ENCODE data around the gene CMIP.

The CMIP gene

GRCh38 chr16:81610144-81610842 is 165.7 kb downstream of the CMIP start:
- Histone ChIP-seq H2BK12ac (ENCODE audit: low read length in 2 of 2) (peak overlapping the region in 1 of 2 experiments; percentile 24), H3K9me3 (ENCODE audit: control insufficient read depth, low read length) (no peaks in the 10 kb centered on the region), H3K18ac (ENCODE audit: low read depth in 1 of 2, low read length in 2 of 2) (no peak overlapping the region), H4K91ac (ENCODE audit: low read length) (peak overlapping the region; percentile 34), H3K79me1 (replicated peaks; ENCODE audit: low read length, poor library complexity, severe bottlenecking) (peaks cover 39% of the 10 kb centered on the region), H3K27ac (ENCODE audit: low read length, poor library complexity, severe bottlenecking) (no peak overlapping the region), H3K4me3 (ENCODE audit: insufficient read depth in 1 of 2, low read depth in 1 of 2, low read length in 2 of 2) (peak overlapping the region; percentile 15 to 45), H3K4ac (ENCODE audit: low read depth in 1 of 2, low read length in 2 of 2) (no peak overlapping the region), H2BK120ac (ENCODE audit: low read depth, low read length) (no peak overlapping the region), H2BK15ac (ENCODE audit: low read depth, poor library complexity, severe bottlenecking) (no peak overlapping the region), H3K4me1 (ENCODE audit: control insufficient read depth, insufficient read depth, low read depth, low read length) (peaks cover 19% of the 10 kb centered on the region), H3K23ac (ENCODE audit: low read length in 2 of 2) (no peak overlapping the region), H3K36me3 (ENCODE audit: control insufficient read depth in 1 of 2, insufficient read depth in 2 of 2, low read depth in 1 of 2, low read length in 2 of 2) (peaks cover 0 to 33% of the 10 kb centered on the region in 2 experiments), H2AFZ (ENCODE audit: low read depth, low read length) (no peak overlapping the region), H4K8ac (ENCODE audit: low read length) (no peak overlapping the region), H3K4me2 (ENCODE audit: low read length, poor library complexity, severe bottlenecking) (no peak overlapping the region), H3K9ac (ENCODE audit: low read length) (peak overlapping the region; percentile 48), H2BK5ac (ENCODE audit: low read depth, low read length, poor library complexity, severe bottlenecking) (no peak overlapping the region), H2AK5ac (ENCODE audit: low read length, severe bottlenecking) (no peak overlapping the region), H3K14ac (ENCODE audit: low read length in 2 of 2) (peak overlapping the region in 1 of 2 experiments; percentile 44), H3K27me3 (ENCODE audit: control insufficient read depth in 1 of 2, insufficient read depth in 1 of 2, low read length in 2 of 2) (peaks cover 0 to 3% of the 10 kb centered on the region in 2 experiments)
- WGBS, result 54% methylated on average over 18 of the region's 26 CpGs
- DNase-seq, result peak; percentile 79

GRCh38 chr16:81610936-81611335 is 166.3 kb downstream of the CMIP start:
- Histone ChIP-seq H3K23ac (ENCODE audit: low read length in 2 of 2) (no peak overlapping the region), H3K4me1 (ENCODE audit: control insufficient read depth, insufficient read depth, low read depth, low read length) (peaks cover 17% of the 10 kb centered on the region), H3K27me3 (ENCODE audit: control insufficient read depth in 1 of 2, insufficient read depth in 1 of 2, low read length in 2 of 2) (peaks cover 0 to 3% of the 10 kb centered on the region in 2 experiments), H2AFZ (ENCODE audit: low read depth, low read length) (no peak overlapping the region), H4K8ac (ENCODE audit: low read length) (no peak overlapping the region), H3K9me3 (ENCODE audit: control insufficient read depth, low read length) (no peaks in the 10 kb centered on the region), H2BK12ac (ENCODE audit: low read length in 2 of 2) (no peak overlapping the region), H3K4me3 (ENCODE audit: insufficient read depth in 1 of 2, low read depth in 1 of 2, low read length in 2 of 2) (no peak overlapping the region), H2AK5ac (ENCODE audit: low read length, severe bottlenecking) (no peak overlapping the region), H3K4ac (ENCODE audit: low read depth in 1 of 2, low read length in 2 of 2) (no peak overlapping the region), H3K4me2 (ENCODE audit: low read length, poor library complexity, severe bottlenecking) (no peak overlapping the region), H3K9ac (ENCODE audit: low read length) (no peak overlapping the region), H3K18ac (ENCODE audit: low read depth in 1 of 2, low read length in 2 of 2) (no peak overlapping the region), H4K91ac (ENCODE audit: low read length) (no peak overlapping the region), H3K36me3 (ENCODE audit: control insufficient read depth in 1 of 2, insufficient read depth in 2 of 2, low read depth in 1 of 2, low read length in 2 of 2) (peaks cover 0 to 33% of the 10 kb centered on the region in 2 experiments), H3K79me1 (replicated peaks; ENCODE audit: low read length, poor library complexity, severe bottlenecking) (peaks cover 34% of the 10 kb centered on the region), H2BK5ac (ENCODE audit: low read depth, low read length, poor library complexity, severe bottlenecking) (no peak overlapping the region), H2BK120ac (ENCODE audit: low read depth, low read length) (no peak overlapping the region), H3K14ac (ENCODE audit: low read length in 2 of 2) (no peak overlapping the region), H3K27ac (ENCODE audit: low read length, poor library complexity, severe bottlenecking) (no peak overlapping the region), H2BK15ac (ENCODE audit: low read depth, poor library complexity, severe bottlenecking) (no peak overlapping the region)
- DNase-seq, result no peak
- 94% methylated on average over 10 of the region's 10 CpGs for WGBS

- H3K36me3 ChIP-seq (ENCODE audit: control insufficient read depth in 1 of 2, insufficient read depth in 2 of 2, low read depth in 1 of 2, low read length in 2 of 2), result peaks cover 0 to 36% of the 10 kb centered on the region in 2 experiments
- H2BK5ac ChIP-seq (ENCODE audit: low read depth, low read length, poor library complexity, severe bottlenecking), result no peak overlapping the region
- peaks cover 24% of the 10 kb centered on the region for H3K4me1 ChIP-seq (ENCODE audit: control insufficient read depth, insufficient read depth, low read depth, low read length)
- no peak overlapping the region for H2BK15ac ChIP-seq (ENCODE audit: low read depth, poor library complexity, severe bottlenecking)
- H3K4me2 ChIP-seq (ENCODE audit: low read length, poor library complexity, severe bottlenecking), result no peak overlapping the region
- no peak overlapping the region for H4K91ac ChIP-seq (ENCODE audit: low read length)
- no peaks in the 10 kb centered on the region for H3K9me3 ChIP-seq (ENCODE audit: control insufficient read depth, low read length)
- no peak overlapping the region for H2BK12ac ChIP-seq (ENCODE audit: low read length in 2 of 2)
- no peak overlapping the region for H3K27ac ChIP-seq (ENCODE audit: low read length, poor library complexity, severe bottlenecking)
- H2AFZ ChIP-seq (ENCODE audit: low read depth, low read length), result no peak overlapping the region
- 94% methylated on average over 5 of the region's 6 CpGs for WGBS
- H4K8ac ChIP-seq (ENCODE audit: low read length), result no peak overlapping the region
- H3K18ac ChIP-seq (ENCODE audit: low read depth in 1 of 2, low read length in 2 of 2), result no peak overlapping the region
- H3K14ac ChIP-seq (ENCODE audit: low read length in 2 of 2), result no peak overlapping the region
- H2BK120ac ChIP-seq (ENCODE audit: low read depth, low read length), result no peak overlapping the region
- no peak overlapping the region for H3K9ac ChIP-seq (ENCODE audit: low read length)
- H3K4ac ChIP-seq (ENCODE audit: low read depth in 1 of 2, low read length in 2 of 2), result no peak overlapping the region
- no peak overlapping the region for H3K4me3 ChIP-seq (ENCODE audit: insufficient read depth in 1 of 2, low read depth in 1 of 2, low read length in 2 of 2)
- no peak overlapping the region for H3K23ac ChIP-seq (ENCODE audit: low read length in 2 of 2)
- H3K79me1 ChIP-seq (replicated peaks; ENCODE audit: low read length, poor library complexity, severe bottlenecking), result peaks cover 31% of the 10 kb centered on the region
- H3K27me3 ChIP-seq (ENCODE audit: control insufficient read depth in 1 of 2, insufficient read depth in 1 of 2, low read length in 2 of 2), result peaks cover 0 to 3% of the 10 kb centered on the region in 2 experiments
- no peak overlapping the region for H2AK5ac ChIP-seq (ENCODE audit: low read length, severe bottlenecking)
- no peak for DNase-seq
Measured at GRCh38 chr16:81611721-81612120, 167.1 kb downstream of the CMIP start.

GRCh38 chr16:81612351-81613163 is 167.9 kb downstream of the CMIP start:
- Histone ChIP-seq H3K9ac (ENCODE audit: low read length) (no peak overlapping the region), H3K4me1 (ENCODE audit: control insufficient read depth, insufficient read depth, low read depth, low read length) (peaks cover 31% of the 10 kb centered on the region), H2BK120ac (ENCODE audit: low read depth, low read length) (no peak overlapping the region), H3K23ac (ENCODE audit: low read length in 2 of 2) (no peak overlapping the region), H3K14ac (ENCODE audit: low read length in 2 of 2) (no peak overlapping the region), H3K9me3 (ENCODE audit: control insufficient read depth, low read length) (no peaks in the 10 kb centered on the region), H3K27me3 (ENCODE audit: control insufficient read depth in 1 of 2, insufficient read depth in 1 of 2, low read length in 2 of 2) (peaks cover 0 to 3% of the 10 kb centered on the region in 2 experiments), H2BK5ac (ENCODE audit: low read depth, low read length, poor library complexity, severe bottlenecking) (no peak overlapping the region), H3K27ac (ENCODE audit: low read length, poor library complexity, severe bottlenecking) (no peak overlapping the region), H3K79me1 (replicated peaks; ENCODE audit: low read length, poor library complexity, severe bottlenecking) (peaks cover 25% of the 10 kb centered on the region), H3K18ac (ENCODE audit: low read depth in 1 of 2, low read length in 2 of 2) (no peak overlapping the region), H3K4me2 (ENCODE audit: low read length, poor library complexity, severe bottlenecking) (no peak overlapping the region), H3K4me3 (ENCODE audit: insufficient read depth in 1 of 2, low read depth in 1 of 2, low read length in 2 of 2) (no peak overlapping the region), H3K36me3 (ENCODE audit: control insufficient read depth in 1 of 2, insufficient read depth in 2 of 2, low read depth in 1 of 2, low read length in 2 of 2) (peaks cover 0 to 42% of the 10 kb centered on the region in 2 experiments), H3K4ac (ENCODE audit: low read depth in 1 of 2, low read length in 2 of 2) (no peak overlapping the region), H2BK15ac (ENCODE audit: low read depth, poor library complexity, severe bottlenecking) (peak overlapping the region; percentile 7), H2BK12ac (ENCODE audit: low read length in 2 of 2) (no peak overlapping the region), H2AFZ (ENCODE audit: low read depth, low read length) (no peak overlapping the region), H4K91ac (ENCODE audit: low read length) (no peak overlapping the region), H4K8ac (ENCODE audit: low read length) (no peak overlapping the region), H2AK5ac (ENCODE audit: low read length, severe bottlenecking) (no peak overlapping the region)
- 91% methylated on average over 14 of the region's 17 CpGs for WGBS
- no peak for DNase-seq
